Astrocyte (in vitro differentiated cells and primary cell): ENCODE data around the gene CCZ1.
"Not testable (repeated sequence)": the region's sequence is repeated elsewhere in the genome, so short reads cannot be mapped to it uniquely, and the experiment has no call there.

Experiments
- EZH2 ChIP-seq: IDR thresholded peaks from 2 replicates; pipeline ENCODE4 v1.6.1; 2012; ENCODE audit warnings: mild to moderate bottlenecking, low read length, inconsistent platforms; ENCODE audit not compliant: insufficient read depth
- TF ChIP-seq, protein P1 (sequence below): IDR thresholded peaks from 2 replicates; pipeline ENCODE4 v1.5.1; 2011; ENCODE audit warnings: low read depth, mild to moderate bottlenecking, inconsistent platforms, low read length, moderate library complexity; ENCODE audit not compliant: insufficient read depth

DNA sequence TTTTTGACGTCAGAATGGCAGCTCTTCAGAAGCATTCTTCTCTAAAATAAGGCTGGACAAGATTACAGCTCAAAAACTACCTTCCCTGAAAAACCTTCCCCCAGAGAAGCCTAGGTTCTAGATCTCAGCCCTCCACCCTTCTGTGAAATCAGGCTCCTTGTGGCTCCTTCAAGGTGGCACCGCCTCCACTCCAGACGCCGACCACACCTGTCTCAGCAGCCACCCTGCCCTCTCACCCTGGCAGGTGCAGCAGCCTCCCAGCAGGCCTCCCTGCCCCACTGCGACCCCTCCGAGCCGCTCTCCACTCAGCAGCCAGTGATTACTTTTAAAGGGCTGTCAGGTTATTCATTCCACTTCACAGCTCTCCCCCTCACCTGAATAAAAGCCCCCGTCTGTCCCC lies 75.0 kb downstream of the CCZ1 start:
- TF ChIP-seq, protein P1, sequence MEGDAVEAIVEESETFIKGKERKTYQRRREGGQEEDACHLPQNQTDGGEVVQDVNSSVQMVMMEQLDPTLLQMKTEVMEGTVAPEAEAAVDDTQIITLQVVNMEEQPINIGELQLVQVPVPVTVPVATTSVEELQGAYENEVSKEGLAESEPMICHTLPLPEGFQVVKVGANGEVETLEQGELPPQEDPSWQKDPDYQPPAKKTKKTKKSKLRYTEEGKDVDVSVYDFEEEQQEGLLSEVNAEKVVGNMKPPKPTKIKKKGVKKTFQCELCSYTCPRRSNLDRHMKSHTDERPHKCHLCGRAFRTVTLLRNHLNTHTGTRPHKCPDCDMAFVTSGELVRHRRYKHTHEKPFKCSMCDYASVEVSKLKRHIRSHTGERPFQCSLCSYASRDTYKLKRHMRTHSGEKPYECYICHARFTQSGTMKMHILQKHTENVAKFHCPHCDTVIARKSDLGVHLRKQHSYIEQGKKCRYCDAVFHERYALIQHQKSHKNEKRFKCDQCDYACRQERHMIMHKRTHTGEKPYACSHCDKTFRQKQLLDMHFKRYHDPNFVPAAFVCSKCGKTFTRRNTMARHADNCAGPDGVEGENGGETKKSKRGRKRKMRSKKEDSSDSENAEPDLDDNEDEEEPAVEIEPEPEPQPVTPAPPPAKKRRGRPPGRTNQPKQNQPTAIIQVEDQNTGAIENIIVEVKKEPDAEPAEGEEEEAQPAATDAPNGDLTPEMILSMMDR = not testable (repeated sequence)
- not testable (repeated sequence) for TF ChIP-seq EZH2
